BE2C (cell line): ENCODE measurements around the gene ATP8A2.

ENCODE experiments used
- DNase-seq: peaks from one replicate; pipeline ENCODE4 v3.0.0-alpha.2; 2020
- H3K27me3 ChIP-seq: fragments of 250-450 bp; sonication (Bioruptor Pico); 2 replicates; pipeline ENCODE4 v1.5.1; 2020; ENCODE audit warnings: mild to moderate bottlenecking
- H3K36me3 ChIP-seq: fragments of 250-450 bp; sonication (Bioruptor Pico); 2 replicates; pipeline ENCODE4 v1.5.1; 2020; ENCODE audit warnings: mild to moderate bottlenecking
- H3K4me1 ChIP-seq: fragments of 250-450 bp; sonication (Bioruptor Pico); 2 replicates; pipeline ENCODE4 v1.5.1; 2020
- H3K4me3 ChIP-seq: 2 replicates; pipeline ENCODE4 v1.5.1; 2011; ENCODE audit warnings: low read depth, low read length
- H3K9me3 ChIP-seq: fragments of 250-450 bp; sonication (Bioruptor Pico); 2 replicates; pipeline ENCODE4 v1.5.1; 2020
- CTCF ChIP-seq: IDR thresholded peaks from 2 replicates; pipeline ENCODE4 v1.5.1; 2012; ENCODE audit warnings: mild to moderate bottlenecking, low read depth, low read length

The ATP8A2 gene

GRCh38 chr13:25908366-25908765 is 536.6 kb downstream of the ATP8A2 start:
- Histone ChIP-seq H3K4me3 (no peak overlapping the region), H3K4me1 (no peaks in the 10 kb centered on the region), H3K36me3 (no peaks in the 10 kb centered on the region), H3K27me3 (peaks cover 8% of the 10 kb centered on the region; the same call in 1 of the 2 replicates), H3K9me3 (no peaks in the 10 kb centered on the region)
- no peak for DNase-seq
- no peak for TF ChIP-seq CTCF

GRCh38 chr13:25910243-25910642 is 538.5 kb downstream of the ATP8A2 start:
- Histone ChIP-seq H3K27me3 (no peaks in the 10 kb centered on the region; the same call in 1 of the 2 replicates), H3K4me1 (no peaks in the 10 kb centered on the region), H3K9me3 (no peaks in the 10 kb centered on the region), H3K4me3 (no peak overlapping the region), H3K36me3 (no peaks in the 10 kb centered on the region)
- no peak for DNase-seq
- TF ChIP-seq CTCF, result no peak

GRCh38 chr13:25910991-25911419 is 539.2 kb downstream of the ATP8A2 start:
- no peak overlapping the region for H3K4me3 ChIP-seq
- H3K9me3 ChIP-seq, result no peaks in the 10 kb centered on the region
- no peak for DNase-seq
- no peak for TF ChIP-seq CTCF
- no peaks in the 10 kb centered on the region for H3K36me3 ChIP-seq
- no peaks in the 10 kb centered on the region; the same call in 1 of the 2 replicates for H3K27me3 ChIP-seq
- H3K4me1 ChIP-seq, result no peaks in the 10 kb centered on the region

- no peak for DNase-seq
- no peak for TF ChIP-seq CTCF
- Histone ChIP-seq H3K27me3 (no peaks in the 10 kb centered on the region; the same call in 1 of the 2 replicates), H3K9me3 (no peaks in the 10 kb centered on the region), H3K4me3 (no peak overlapping the region), H3K36me3 (no peaks in the 10 kb centered on the region), H3K4me1 (no peaks in the 10 kb centered on the region)
Measured at GRCh38 chr13:25912961-25913360, 541.2 kb downstream of the ATP8A2 start.

GRCh38 chr13:25915840-25916518 is 544.2 kb downstream of the ATP8A2 start:
- Histone ChIP-seq H3K9me3 (no peaks in the 10 kb centered on the region), H3K4me3 (no peak overlapping the region), H3K4me1 (no peaks in the 10 kb centered on the region), H3K27me3 (no peaks in the 10 kb centered on the region; the same call in 1 of the 2 replicates), H3K36me3 (no peaks in the 10 kb centered on the region)
- DNase-seq, result no peak
- no peak for TF ChIP-seq CTCF

- no peak for DNase-seq
- H3K27me3 ChIP-seq, result no peaks in the 10 kb centered on the region
- no peak for TF ChIP-seq CTCF
- no peaks in the 10 kb centered on the region for H3K4me1 ChIP-seq
- no peak overlapping the region for H3K4me3 ChIP-seq
- no peaks in the 10 kb centered on the region for H3K36me3 ChIP-seq
- no peaks in the 10 kb centered on the region for H3K9me3 ChIP-seq
Measured at GRCh38 chr13:25920277-25920676, 548.5 kb downstream of the ATP8A2 start.
